Upper lobe of left lung (tissue), 6 donors: ENCODE results near the gene SLC12A7. TPM values are rescaled to one million over a fixed set of nuclear protein-coding genes. Genes with fewer than 3 reads are reported as not detected.
"Not testable (repeated sequence)": the region's sequence is repeated elsewhere in the genome, so short reads cannot be mapped to it uniquely, and the experiment has no call there.

Experiments
- ATAC-seq, 2 donors: fragments of 200-7000 bp; cut with Tn5 transposase; one replicate each; pipeline ENCODE4 v1.9.1; 2022; ENCODE audit warnings: mild to moderate bottlenecking in 2 of 2, moderate library complexity in 2 of 2; ENCODE audit not compliant: low FRiP score in 2 of 2
- DNase-seq, 2 donors: peaks; one replicate each; pipeline ENCODE4 v3.0.0-alpha.2; 2019 to 2020
- H3K27ac ChIP-seq, 4 donors: fragments of 200-600 bp; sonication (generic); one replicate each; pipeline ENCODE4 v1.5.1; 2016 to 2019
- H3K27me3 ChIP-seq, 4 donors: fragments of 200-600 bp; sonication (generic); one replicate each; pipeline ENCODE4 v1.5.1; 2017 to 2019
- H3K36me3 ChIP-seq, 4 donors: fragments of 200-600 bp; sonication (generic); one replicate each; pipeline ENCODE4 v1.5.1; 2016 to 2019
- H3K4me1 ChIP-seq, 4 donors: fragments of 200-600 bp; sonication (generic); one replicate each; pipeline ENCODE4 v1.5.1; 2018 to 2019
- H3K4me3 ChIP-seq, 4 donors: fragments of 200-600 bp; sonication (generic); one replicate each; pipeline ENCODE4 v1.5.1; 2017 to 2019; ENCODE audit warnings: mild to moderate bottlenecking in 2 of 4, moderate library complexity in 1 of 4
- H3K9me3 ChIP-seq, 4 donors: fragments of 200-600 bp; sonication (generic); one replicate each; pipeline ENCODE4 v1.5.1; 2018 to 2019
- EP300 ChIP-seq, 4 donors: sonication (generic); formaldehyde crosslinking; IDR thresholded peaks; one replicate each; pipeline ENCODE4 v1.5.1; 2017; ENCODE audit warnings: antibody characterized with exemption in 4 of 4, control low read depth in 2 of 4
- POLR2A ChIP-seq, 4 donors: fragments of 450-650 bp; IDR thresholded peaks; one replicate each; pipeline ENCODE4 v1.5.1; 2016 to 2017; ENCODE audit warnings: antibody characterized with exemption in 4 of 4, mild to moderate bottlenecking in 2 of 4
- POLR2AphosphoS5 ChIP-seq, 2 donors: sonication (generic); formaldehyde crosslinking; IDR thresholded peaks; one replicate each; pipeline ENCODE4 v1.5.1; 2017; ENCODE audit warnings: antibody characterized with exemption in 2 of 2
- WGBS, 2 donors: methylation state at CpG; one replicate each; pipeline ENCODE4 v1.1.5; 2017 to 2018; 5-methylcytosine and 5-hydroxymethylcytosine counted together
- total RNA-seq, 6 donors: library from RNA; depleted of rRNA in 4 of 6; stranded (reverse); fragments of >200 nt in 4 of 6; gene quantifications; one replicate each; pipeline versions ENCODE4 v1.1.0 to v1.2.1, GENCODE V29; 2016 to 2021
- TF ChIP-seq, protein P1 (sequence below), 6 experiments: fragments of 450-650 bp in 4 of 6; fragments of 200-600 bp in 2 of 6; sonication (generic) in 2 of 6; IDR thresholded peaks; one replicate each; pipeline ENCODE4 v1.5.1; 2016 to 2019; ENCODE audit warnings: antibody characterized with exemption in 6 of 6
- donor health status: DM: no; HTN: no; CAD: no; lungs with moderate emphysema.
- donor health status: DM: no; HTN: yes; CAD: no; lungs with severe emphysema.

The SLC12A7 gene
- total RNA-seq, 6 donors from 2014 or later: 31.3 to 138 (median 48.5) TPM

DNA sequence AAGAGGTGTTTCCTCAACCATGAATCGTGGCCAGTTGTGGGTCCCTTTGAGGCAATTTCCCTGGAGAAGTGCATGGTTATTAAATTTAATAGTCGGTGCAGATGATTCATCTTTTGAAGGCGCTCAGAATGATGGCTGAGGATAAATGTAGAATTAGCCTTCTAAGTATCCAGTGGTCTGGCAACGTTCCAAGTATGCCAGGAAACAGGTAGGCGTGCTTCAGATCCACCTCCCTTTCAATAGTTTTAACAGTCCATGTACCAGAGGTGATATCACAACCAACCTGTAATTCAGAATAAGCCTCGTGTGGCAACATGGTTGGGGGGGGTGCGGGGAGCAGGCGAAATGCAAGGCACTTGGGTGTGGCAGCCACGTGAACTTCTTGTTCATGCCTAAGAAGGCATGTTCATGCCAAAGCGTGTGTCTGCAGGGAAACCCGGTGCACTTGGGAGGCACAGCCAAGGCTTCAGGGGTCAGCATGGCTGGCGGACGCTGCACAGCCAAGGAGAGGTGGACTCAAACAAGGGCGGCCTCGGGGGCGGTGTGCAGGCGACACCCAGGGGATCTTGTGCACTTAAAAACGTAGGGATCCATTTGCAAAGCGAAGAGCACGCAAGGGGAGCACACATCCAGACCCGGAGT, 108.4 kb downstream of the SLC12A7 start:
- Histone ChIP-seq H3K27me3 (peaks cover 0 to 10% (median 3%) of the 10 kb centered on the region in 4 donors), H3K27ac (peak overlapping the region in 2 of 4 donors; percentile 75 to 83), H3K4me3 (no peak overlapping the region), H3K36me3 (no peaks in the 10 kb centered on the region), H3K9me3 (no peaks in the 10 kb centered on the region), H3K4me1 (peaks cover 22 to 25% (median 24%) of the 10 kb centered on the region in 4 donors)
- no peak for TF ChIP-seq EP300 (IDR thresholded peaks at IDR 0.05)
- TF ChIP-seq POLR2A (IDR thresholded peaks at IDR 0.05): no peak
- TF ChIP-seq, protein P1, sequence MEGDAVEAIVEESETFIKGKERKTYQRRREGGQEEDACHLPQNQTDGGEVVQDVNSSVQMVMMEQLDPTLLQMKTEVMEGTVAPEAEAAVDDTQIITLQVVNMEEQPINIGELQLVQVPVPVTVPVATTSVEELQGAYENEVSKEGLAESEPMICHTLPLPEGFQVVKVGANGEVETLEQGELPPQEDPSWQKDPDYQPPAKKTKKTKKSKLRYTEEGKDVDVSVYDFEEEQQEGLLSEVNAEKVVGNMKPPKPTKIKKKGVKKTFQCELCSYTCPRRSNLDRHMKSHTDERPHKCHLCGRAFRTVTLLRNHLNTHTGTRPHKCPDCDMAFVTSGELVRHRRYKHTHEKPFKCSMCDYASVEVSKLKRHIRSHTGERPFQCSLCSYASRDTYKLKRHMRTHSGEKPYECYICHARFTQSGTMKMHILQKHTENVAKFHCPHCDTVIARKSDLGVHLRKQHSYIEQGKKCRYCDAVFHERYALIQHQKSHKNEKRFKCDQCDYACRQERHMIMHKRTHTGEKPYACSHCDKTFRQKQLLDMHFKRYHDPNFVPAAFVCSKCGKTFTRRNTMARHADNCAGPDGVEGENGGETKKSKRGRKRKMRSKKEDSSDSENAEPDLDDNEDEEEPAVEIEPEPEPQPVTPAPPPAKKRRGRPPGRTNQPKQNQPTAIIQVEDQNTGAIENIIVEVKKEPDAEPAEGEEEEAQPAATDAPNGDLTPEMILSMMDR (IDR thresholded peaks at IDR 0.05): no peak
- TF ChIP-seq POLR2AphosphoS5 (IDR thresholded peaks at IDR 0.05): no peak
- 60 to 62% methylated on average over 21 of the region's 21 CpGs for WGBS, 2 donors
- ATAC-seq (no peak), DNase-seq (peak; percentile 53 to 81)

DNA sequence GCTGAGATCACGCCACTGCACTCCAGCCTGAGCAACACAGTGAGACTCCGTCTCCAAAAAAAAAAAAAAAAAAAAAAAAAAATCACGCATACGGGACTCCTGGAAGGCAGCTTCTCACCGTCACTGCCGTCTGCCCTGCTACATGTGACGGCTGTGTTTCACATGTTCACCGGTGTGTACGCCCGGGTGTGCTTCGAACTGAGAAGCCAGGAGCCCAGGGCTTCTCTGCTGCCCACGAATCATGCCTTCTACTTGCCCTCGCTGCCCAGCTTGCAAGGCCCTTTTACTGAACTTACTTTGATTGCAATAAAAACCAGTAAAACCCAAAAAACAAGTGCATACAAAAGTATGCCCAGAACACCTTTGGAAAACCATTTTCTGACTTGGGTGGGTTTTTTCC, 109.0 kb downstream of the SLC12A7 start:
- DNase-seq: no peak
- TF ChIP-seq POLR2AphosphoS5 (IDR thresholded peaks at IDR 0.05) (no peak), EP300 (IDR thresholded peaks at IDR 0.05) (no peak), POLR2A (IDR thresholded peaks at IDR 0.05) (no peak)
- TF ChIP-seq, protein P1 (IDR thresholded peaks at IDR 0.05): no peak
- no peak for ATAC-seq

DNA sequence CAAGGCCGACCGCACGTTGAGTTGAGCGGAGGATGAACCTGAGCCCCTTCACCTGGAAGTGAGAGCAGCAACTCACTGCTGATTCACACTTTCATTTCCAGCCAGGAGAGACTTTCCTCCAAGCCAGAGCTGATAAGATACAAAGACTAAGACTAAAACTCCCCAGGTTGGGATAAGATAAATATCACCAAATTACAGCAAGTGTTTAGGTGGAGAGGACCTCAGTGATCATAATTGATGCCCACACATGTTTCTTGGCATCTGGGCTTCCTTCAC, 109.7 kb downstream of the SLC12A7 start:
- H3K36me3 ChIP-seq: no peaks in the 10 kb centered on the region
- WGBS, 2 donors: 90 to 96% methylated on average over 4 of the region's 4 CpGs

More for the DNA sequence above, 109.0 kb downstream of the SLC12A7 start:
- Histone ChIP-seq H3K27ac (no peak overlapping the region), H3K27me3 (peaks cover 0 to 6% (median 2%) of the 10 kb centered on the region in 4 donors), H3K4me1 (peaks cover 21 to 25% (median 22%) of the 10 kb centered on the region in 4 donors), H3K9me3 (no peaks in the 10 kb centered on the region), H3K36me3 (no peaks in the 10 kb centered on the region), H3K4me3 (no peak overlapping the region)
- 95 to 96% methylated on average over 13 of the region's 13 CpGs for WGBS, 2 donors

DNA sequence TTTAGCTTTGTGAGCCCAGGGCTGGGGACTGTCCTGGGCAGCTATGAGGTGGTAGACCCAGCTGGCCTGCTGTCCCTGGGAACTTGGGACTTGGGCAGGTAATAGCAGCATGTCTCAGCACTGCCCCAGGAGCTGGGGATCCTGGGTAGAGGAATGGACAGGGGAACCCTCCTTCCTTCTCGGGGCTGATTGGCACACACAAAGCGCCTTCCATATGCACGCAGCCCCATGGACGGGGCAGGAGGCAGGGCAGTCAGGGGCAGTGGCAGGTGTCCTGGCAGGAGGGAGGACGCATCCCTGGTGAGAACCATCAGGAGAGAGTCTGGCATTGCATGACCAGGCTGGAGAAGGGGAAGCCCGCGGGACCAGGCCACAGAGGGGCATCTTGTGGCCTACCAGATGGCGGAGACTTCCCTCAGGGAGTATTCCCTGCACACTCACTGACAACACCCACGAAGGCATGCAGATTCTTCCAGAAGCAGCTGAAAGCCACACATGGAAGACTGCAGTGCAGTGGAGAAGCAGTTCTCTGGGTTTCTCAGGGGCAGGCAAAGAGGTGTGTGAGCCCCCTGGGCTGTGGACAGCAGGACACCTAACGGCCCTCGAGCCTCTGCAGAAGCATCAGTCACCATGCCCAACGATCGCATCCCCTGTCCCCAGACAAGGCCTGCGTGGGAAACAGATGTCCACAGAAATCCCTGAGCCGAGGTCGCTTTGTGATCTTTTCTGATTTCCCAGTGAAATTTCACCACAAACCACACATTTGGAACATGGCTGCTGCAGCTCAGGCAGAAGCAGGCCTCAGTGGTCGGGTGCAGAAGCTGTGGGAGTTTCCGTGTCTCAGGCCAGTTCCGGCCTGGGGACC, 110.2 kb downstream of the SLC12A7 start:
- peaks cover 22 to 33% (median 30%) of the 10 kb centered on the region in 4 donors for H3K4me1 ChIP-seq
- peaks cover 0 to 6% (median 0%) of the 10 kb centered on the region in 4 donors for H3K27me3 ChIP-seq
- ATAC-seq (no peak), DNase-seq (peak; percentile 18 to 48)
- no peaks in the 10 kb centered on the region for H3K36me3 ChIP-seq
- no peaks in the 10 kb centered on the region for H3K9me3 ChIP-seq
- 87 to 91% methylated on average over 13 to 17 of the region's 19 CpGs for WGBS, 2 donors
- TF ChIP-seq POLR2A (IDR thresholded peaks at IDR 0.05) (no peak), EP300 (IDR thresholded peaks at IDR 0.05) (no peak), POLR2AphosphoS5 (IDR thresholded peaks at IDR 0.05) (no peak)
- TF ChIP-seq, protein P1 (IDR thresholded peaks at IDR 0.05): no peak
- H3K4me3 ChIP-seq: no peak overlapping the region
- H3K27ac ChIP-seq: no peak overlapping the region

More for the DNA sequence above, 109.7 kb downstream of the SLC12A7 start:
- ATAC-seq: no peak
- no peaks in the 10 kb centered on the region for H3K9me3 ChIP-seq
- DNase-seq: no peak
- TF ChIP-seq, protein P1 (IDR thresholded peaks at IDR 0.05): no peak
- TF ChIP-seq POLR2A (IDR thresholded peaks at IDR 0.05) (no peak), EP300 (IDR thresholded peaks at IDR 0.05) (no peak), POLR2AphosphoS5 (IDR thresholded peaks at IDR 0.05) (no peak)
- no peak overlapping the region for H3K4me3 ChIP-seq
- H3K4me1 ChIP-seq: peaks cover 22 to 30% (median 25%) of the 10 kb centered on the region in 4 donors
- no peak overlapping the region for H3K27ac ChIP-seq
- H3K27me3 ChIP-seq: peaks cover 0 to 6% (median 0%) of the 10 kb centered on the region in 4 donors

DNA sequence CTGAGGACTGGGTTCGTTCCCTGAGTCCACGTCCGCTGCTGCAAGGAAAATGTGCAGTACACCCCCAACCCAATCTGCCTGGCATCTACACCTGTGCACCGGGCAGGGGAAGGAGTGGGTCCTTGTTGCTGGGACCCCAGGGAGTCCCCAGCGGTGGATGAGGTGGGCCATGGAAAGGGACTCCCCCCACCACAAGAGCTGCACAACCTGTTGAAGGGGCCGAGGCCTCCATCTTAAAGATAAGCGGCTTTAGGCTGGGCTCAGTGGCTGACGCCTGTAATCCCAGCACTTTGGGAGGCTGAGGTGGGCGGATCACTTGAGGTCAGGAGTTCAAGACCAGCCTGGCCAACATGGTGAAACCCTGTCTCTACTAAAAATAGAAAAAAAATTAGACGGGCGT, 111.0 kb downstream of the SLC12A7 start:
- peaks cover 22 to 33% (median 30%) of the 10 kb centered on the region in 4 donors for H3K4me1 ChIP-seq
- H3K27me3 ChIP-seq, H3K27ac ChIP-seq, H3K36me3 ChIP-seq, H3K9me3 ChIP-seq, H3K4me3 ChIP-seq, ATAC-seq: not testable (repeated sequence)
- peak in 1 of 2 donors; percentile 11 for DNase-seq
- 91 to 93% methylated on average over 9 to 11 of the region's 11 CpGs for WGBS, 2 donors
